Breast epithelium (tissue), 4 donors: ENCODE measurements around the gene ODAD3. TPM values are rescaled to one million over a fixed set of nuclear protein-coding genes. Genes with fewer than 3 reads are reported as not detected.
"Not testable (repeated sequence)": the region's sequence is repeated elsewhere in the genome, so short reads cannot be mapped to it uniquely, and the experiment has no call there.

Experiments
- DNase-seq, 2 donors: peaks; one replicate each; pipeline ENCODE4 v3.0.0-alpha.2; 2019; ENCODE audit warnings: low spot score in 2 of 2
- H3K27ac ChIP-seq, 2 donors: fragments of 200-600 bp; sonication (generic) in 1 of 2; one replicate each; pipeline ENCODE4 v1.5.1; 2016 to 2019; ENCODE audit warnings: mild to moderate bottlenecking in 1 of 2
- H3K27me3 ChIP-seq, 2 donors: fragments of 200-600 bp; sonication (generic) in 1 of 2; one replicate each; pipeline versions ENCODE4 v1.5.1 to v1.6.0; 2017 to 2019; ENCODE audit warnings: control low read depth in 1 of 2, mild to moderate bottlenecking in 1 of 2
- H3K36me3 ChIP-seq: fragments of 200-600 bp; one replicate; pipeline ENCODE4 v1.5.1; 2019
- H3K4me1 ChIP-seq, 2 donors: fragments of 200-600 bp; sonication (generic); one replicate each; pipeline ENCODE4 v1.5.1; 2016 to 2019; ENCODE audit warnings: control low read depth in 1 of 2
- H3K4me3 ChIP-seq, 3 donors: fragments of 200-600 bp; sonication (generic); 1 replicate in 2 of 3; 2 replicates in 1 of 3; pipeline ENCODE4 v1.5.1; 2016 to 2019; ENCODE audit warnings: mild to moderate bottlenecking in 3 of 3, moderate library complexity in 2 of 3
- H3K9me3 ChIP-seq, 2 donors: fragments of 200-600 bp; sonication (generic) in 1 of 2; one replicate each; pipeline ENCODE4 v1.5.1; 2016 to 2019; ENCODE audit warnings: control low read depth in 1 of 2
- CTCF ChIP-seq, 3 donors: fragments of 450-650 bp; IDR thresholded peaks; one replicate each; pipeline ENCODE4 v1.5.1; 2016 to 2017; ENCODE audit warnings: antibody characterized with exemption in 3 of 3, mild to moderate bottlenecking in 3 of 3, moderate library complexity in 3 of 3
- POLR2A ChIP-seq: fragments of 450-650 bp; IDR thresholded peaks from one replicate; pipeline ENCODE4 v1.6.1; 2016; ENCODE audit warnings: antibody characterized with exemption, mild to moderate bottlenecking, moderate library complexity
- POLR2AphosphoS5 ChIP-seq, 3 donors: sonication (generic); formaldehyde crosslinking; IDR thresholded peaks; one replicate each; pipeline ENCODE4 v1.6.1; 2017; ENCODE audit warnings: antibody characterized with exemption in 3 of 3
- intact Hi-C: fragments of 100-400 bp; cut with DNase I; formaldehyde crosslinking; loops from one replicate; pipeline ENCODE4 v1.15.1; 2023; ENCODE audit warnings: low total_unique reads
- total RNA-seq, 3 donors: library from RNA; depleted of rRNA; stranded (reverse); fragments of >200 nt; gene quantifications; one replicate each; pipeline ENCODE4 v1.1.0, GENCODE V29; 2016

The ODAD3 gene
- total RNA-seq, 3 donors from 2014 or later, result 0.33 to 0.59 TPM; not detected in 1

GRCh38 chr19:11445141-11445540 is 10.2 kb upstream of the ODAD3 start:
- H3K27me3 ChIP-seq, result no peaks in the 10 kb centered on the region
- intact Hi-C loops, result no loop called here
- no peaks in the 10 kb centered on the region for H3K4me1 ChIP-seq
- H3K4me3 ChIP-seq, result no peak overlapping the region
- TF ChIP-seq POLR2AphosphoS5 (IDR thresholded peaks at IDR 0.05) (no peak), POLR2A (no peak), CTCF (IDR thresholded peaks at IDR 0.05) (no peak)
- peak overlapping the region; percentile 80 to 83 for H3K27ac ChIP-seq
- H3K36me3 ChIP-seq, result peaks cover 17% of the 10 kb centered on the region
- H3K9me3 ChIP-seq, result no peaks in the 10 kb centered on the region
- no peak for DNase-seq

GRCh38 chr19:11444059-11444458 is 9.1 kb upstream of the ODAD3 start:
- peak overlapping the region; percentile 80 to 83 for H3K27ac ChIP-seq
- H3K27me3 ChIP-seq, result no peaks in the 10 kb centered on the region
- peak in 1 of 2 donors; percentile 51 for DNase-seq
- intact Hi-C loops, result no loop called here
- TF ChIP-seq POLR2AphosphoS5 (IDR thresholded peaks at IDR 0.05), result no peak
- TF ChIP-seq POLR2A, result no peak
- no peak for TF ChIP-seq CTCF (IDR thresholded peaks at IDR 0.05)
- H3K4me3 ChIP-seq, result no peak overlapping the region
- H3K9me3 ChIP-seq, result no peaks in the 10 kb centered on the region
- peaks cover 17% of the 10 kb centered on the region for H3K36me3 ChIP-seq
- H3K4me1 ChIP-seq, result no peaks in the 10 kb centered on the region

- Histone ChIP-seq H3K36me3 (no peaks in the 10 kb centered on the region), H3K27ac (no peak overlapping the region), H3K27me3 (no peaks in the 10 kb centered on the region), H3K4me1 (peaks cover 0 to 10% of the 10 kb centered on the region in 2 donors), H3K4me3 (no peak overlapping the region), H3K9me3 (no peaks in the 10 kb centered on the region)
- intact Hi-C loops, result no loop called here
- DNase-seq, result no peak
- TF ChIP-seq POLR2A (no peak), CTCF (IDR thresholded peaks at IDR 0.05) (no peak), POLR2AphosphoS5 (IDR thresholded peaks at IDR 0.05) (no peak)
These were observed 3.0 kb upstream of the ODAD3 start for GRCh38 chr19:11437955-11438354.

- DNase-seq, result no peak
- intact Hi-C loops, result no loop called here
- peak overlapping the region; percentile 37 to 88 for H3K27ac ChIP-seq
These were observed 952 bp upstream of the ODAD3 start for GRCh38 chr19:11435833-11436313.

GRCh38 chr19:11434703-11435056 is 241 bp downstream of the ODAD3 start:
- Histone ChIP-seq H3K36me3 (no peaks in the 10 kb centered on the region), H3K4me3 (peak overlapping the region; percentile 66 to 82 (median 73)), H3K27me3 (no peaks in the 10 kb centered on the region), H3K4me1 (peaks cover 0 to 10% of the 10 kb centered on the region in 2 donors), H3K9me3 (no peaks in the 10 kb centered on the region), H3K27ac (peak overlapping the region; percentile 65 to 88)
- no peak for DNase-seq
- intact Hi-C loops, result no loop called here
- TF ChIP-seq POLR2A (no peak), POLR2AphosphoS5 (IDR thresholded peaks at IDR 0.05) (no peak), CTCF (IDR thresholded peaks at IDR 0.05) (no peak)

More at GRCh38 chr19:11435833-11436313, 952 bp upstream of the ODAD3 start:
- H3K27me3 ChIP-seq, result no peaks in the 10 kb centered on the region
- TF ChIP-seq POLR2A (no peak), CTCF (IDR thresholded peaks at IDR 0.05) (no peak), POLR2AphosphoS5 (IDR thresholded peaks at IDR 0.05) (no peak)
- no peaks in the 10 kb centered on the region for H3K36me3 ChIP-seq
- H3K4me3 ChIP-seq, result peak overlapping the region; percentile 66 to 82 (median 73)
- H3K4me1 ChIP-seq, result peaks cover 0 to 10% of the 10 kb centered on the region in 2 donors
- no peaks in the 10 kb centered on the region for H3K9me3 ChIP-seq

- DNase-seq, result not testable (repeated sequence)
These were observed 1.4 kb downstream of the ODAD3 start for GRCh38 chr19:11433526-11433925.

More at GRCh38 chr19:11433526-11433925, 1.4 kb downstream of the ODAD3 start:
- H3K27me3 ChIP-seq, intact Hi-C loops, H3K9me3 ChIP-seq, H3K4me3 ChIP-seq, H3K27ac ChIP-seq, H3K36me3 ChIP-seq: not testable (repeated sequence)
- peaks cover 0 to 10% of the 10 kb centered on the region in 2 donors for H3K4me1 ChIP-seq
